Measurements from ENCODE around the gene MAPK10.
A peak's percentile ranks its signal among the peaks of the same experiment; 100 is the strongest.
"Not testable (repeated sequence)": the region's sequence is repeated elsewhere in the genome, so short reads cannot be mapped to it uniquely, and the experiment has no call there.

The MAPK10 gene

GRCh38 chr4:86033171-86033570, 326.7 kb downstream of the MAPK10 start:
- no peak for DNase-seq (ENCODE audit: low spot score)

GRCh38 chr4:86032476-86033022, 327.3 kb downstream of the MAPK10 start:
- DNase-seq (ENCODE audit: low spot score), result no peak

GRCh38 chr4:86031927-86032326, 327.9 kb downstream of the MAPK10 start:
- no peak for DNase-seq (ENCODE audit: low spot score)

- DNase-seq (ENCODE audit: low spot score), result no peak
Measured at GRCh38 chr4:86026720-86027119, 333.1 kb downstream of the MAPK10 start.

GRCh38 chr4:86021671-86022070, 338.2 kb downstream of the MAPK10 start:
- not testable (repeated sequence) for DNase-seq (ENCODE audit: low spot score)

GRCh38 chr4:86019906-86020305, 339.9 kb downstream of the MAPK10 start:
- DNase-seq (ENCODE audit: low spot score), result no peak

- DNase-seq (ENCODE audit: low spot score), result no peak
Measured at GRCh38 chr4:86019362-86019761, 340.5 kb downstream of the MAPK10 start.

- DNase-seq (ENCODE audit: low spot score), result no peak
Measured at GRCh38 chr4:86015412-86016350, 344.2 kb downstream of the MAPK10 start.

- DNase-seq (ENCODE audit: low spot score), result no peak
Measured at GRCh38 chr4:86014599-86014998, 345.3 kb downstream of the MAPK10 start.

- no peak for DNase-seq (ENCODE audit: low spot score)
Measured at GRCh38 chr4:86013621-86014020, 346.2 kb downstream of the MAPK10 start.

- no peak for DNase-seq (ENCODE audit: low spot score)
Measured at GRCh38 chr4:86011117-86011516, 348.7 kb downstream of the MAPK10 start.

- no peak for DNase-seq (ENCODE audit: low spot score)
Measured at GRCh38 chr4:86007042-86007441, 352.8 kb downstream of the MAPK10 start.

- no peak for DNase-seq (ENCODE audit: low spot score)
Measured at GRCh38 chr4:86006057-86006456, 353.8 kb downstream of the MAPK10 start.

- no peak for DNase-seq (ENCODE audit: low spot score)
Measured at GRCh38 chr4:86004030-86004429, 355.8 kb downstream of the MAPK10 start.

GRCh38 chr4:86001591-86001990, 358.3 kb downstream of the MAPK10 start:
- no peak for DNase-seq (ENCODE audit: low spot score)

GRCh38 chr4:85995361-85995760, 364.5 kb downstream of the MAPK10 start:
- DNase-seq (ENCODE audit: low spot score), result no peak

GRCh38 chr4:85994576-85994975, 365.3 kb downstream of the MAPK10 start:
- no peak for DNase-seq (ENCODE audit: low spot score)

GRCh38 chr4:85993641-85994040, 366.2 kb downstream of the MAPK10 start:
- DNase-seq (ENCODE audit: low spot score), result no peak

GRCh38 chr4:85986266-85986665, 373.6 kb downstream of the MAPK10 start:
- DNase-seq (ENCODE audit: low spot score), result no peak

- DNase-seq (ENCODE audit: low spot score), result no peak
Measured at GRCh38 chr4:85979276-85979675, 380.6 kb downstream of the MAPK10 start.

- no peak for DNase-seq (ENCODE audit: low spot score)
Measured at GRCh38 chr4:85970535-85970934, 389.3 kb downstream of the MAPK10 start.

- DNase-seq (ENCODE audit: low spot score), result peak; percentile 17
Measured at GRCh38 chr4:85968945-85969819, 390.7 kb downstream of the MAPK10 start.

GRCh38 chr4:85967872-85968271, 392.0 kb downstream of the MAPK10 start:
- no peak for DNase-seq (ENCODE audit: low spot score)

All from HuH-7.5 (cell line).